ENCODE results near the gene ORC3.
"Not testable (repeated sequence)": the region's sequence is repeated elsewhere in the genome, so short reads cannot be mapped to it uniquely, and the experiment has no call there.

The ORC3 gene

DNA sequence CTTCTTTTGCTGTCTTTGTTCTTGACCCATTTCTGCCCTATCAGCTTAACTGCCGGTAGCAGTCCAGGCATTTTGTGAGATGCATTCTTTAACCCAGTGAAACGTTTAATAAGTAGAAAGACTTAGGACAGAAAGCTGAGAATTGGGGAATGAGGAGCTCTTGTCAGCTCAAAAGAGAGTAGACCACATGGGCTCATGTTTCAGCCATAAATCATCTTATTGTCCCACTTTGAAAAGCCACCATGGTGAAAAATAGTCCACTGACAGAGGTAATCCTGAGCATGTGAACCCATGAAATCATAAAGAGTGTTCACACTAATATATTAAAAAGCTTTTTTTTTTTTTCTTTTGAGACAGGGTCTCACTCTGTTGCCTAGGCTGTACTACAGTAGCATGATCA is 16.3 kb downstream of the ORC3 start:
- DNase-seq = no peak

DNA sequence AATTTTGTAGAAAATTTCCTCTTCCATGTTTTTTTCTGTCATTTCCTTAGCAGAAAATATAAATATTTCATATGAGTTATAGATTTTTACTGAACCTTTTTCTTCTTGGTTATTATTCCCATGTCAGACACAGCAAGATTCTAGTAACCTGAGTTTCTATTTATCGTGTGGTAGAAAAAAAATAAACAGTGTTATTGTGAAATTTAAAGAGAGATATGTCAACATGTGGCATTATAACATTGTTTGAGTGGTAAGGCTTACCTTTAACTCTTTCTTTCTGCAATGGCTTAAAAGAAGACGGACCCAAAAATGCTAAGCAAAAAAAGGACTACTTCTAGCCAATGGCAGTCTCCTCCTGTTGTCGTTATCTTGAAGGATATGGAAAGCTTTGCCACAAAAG is 18.9 kb downstream of the ORC3 start:
- no peak for DNase-seq

DNA sequence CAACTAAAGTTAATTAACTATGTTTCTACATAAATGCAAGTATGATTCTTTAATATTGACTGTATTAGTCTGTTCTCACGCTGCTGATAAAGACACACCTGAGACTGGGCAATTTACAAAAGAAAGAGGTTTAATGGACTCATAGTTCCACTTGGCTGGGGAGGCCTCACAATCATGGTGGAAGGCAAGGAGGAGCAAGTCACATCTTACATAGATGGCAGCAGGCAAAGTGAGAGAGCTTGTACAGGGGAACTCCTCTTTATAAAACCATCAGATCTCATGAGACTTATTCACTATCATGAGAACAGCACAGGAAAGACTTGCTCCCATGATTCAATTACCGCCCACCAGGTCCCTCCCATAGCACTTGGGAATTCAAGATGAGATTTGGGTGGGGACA is 23.1 kb downstream of the ORC3 start:
- not testable (repeated sequence) for DNase-seq

DNA sequence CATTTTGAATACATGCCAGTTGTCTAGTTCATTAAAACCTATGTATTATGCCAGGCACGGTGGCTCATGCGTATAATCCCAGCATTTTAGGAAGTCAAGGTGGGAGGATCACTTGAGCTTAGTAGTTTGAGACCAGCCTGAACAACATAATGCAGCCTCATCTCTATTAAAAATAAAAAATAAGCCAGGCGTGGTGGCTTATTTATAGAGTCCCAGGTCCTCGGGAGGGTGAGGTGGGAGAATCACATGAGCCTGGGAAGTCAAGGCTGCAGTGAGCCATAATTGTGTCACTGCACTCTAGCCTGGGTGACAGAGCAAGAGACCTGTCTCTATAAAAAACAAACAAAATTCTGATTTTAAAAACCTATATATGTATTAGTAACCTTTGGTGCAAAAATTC is 27.5 kb downstream of the ORC3 start:
- DNase-seq = no peak

DNA sequence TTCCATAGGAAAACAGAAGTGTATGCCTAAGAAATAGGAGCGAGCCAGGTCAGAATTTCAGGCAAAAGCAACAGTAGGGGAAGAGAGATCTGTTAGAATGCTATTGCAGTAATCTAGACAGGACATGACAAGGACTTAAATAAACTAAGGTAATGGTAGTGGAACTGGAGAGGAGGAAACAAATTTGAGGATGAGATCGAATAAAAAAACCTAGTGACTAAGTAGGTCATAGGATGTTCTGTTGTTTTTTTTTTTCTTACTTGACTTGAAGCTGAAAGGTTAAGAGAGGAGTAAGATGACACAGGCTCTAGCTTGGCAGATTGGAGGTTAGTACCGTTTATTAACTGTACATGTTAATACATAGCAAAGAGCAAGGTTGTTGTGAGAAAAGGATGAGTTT is 28.6 kb downstream of the ORC3 start:
- DNase-seq = no peak

DNA sequence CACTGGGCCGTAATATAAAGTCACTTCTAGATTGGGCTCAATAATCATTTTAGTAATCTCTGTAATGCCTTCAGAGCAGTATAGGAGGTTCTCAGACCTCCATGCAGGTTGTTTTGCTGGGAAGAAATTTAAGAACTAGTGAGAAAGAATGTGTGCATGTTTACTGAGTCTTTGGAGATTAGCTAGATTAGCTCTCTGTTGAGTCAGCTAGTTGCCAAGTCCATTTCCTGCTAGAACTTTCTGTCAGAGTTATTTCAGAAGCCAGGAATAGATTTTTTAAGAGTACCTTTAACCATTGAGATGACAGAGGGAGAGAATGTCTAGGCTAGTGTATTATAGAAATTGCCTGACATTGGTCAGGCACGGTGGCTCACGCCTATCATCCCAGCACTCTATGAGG is 33.3 kb downstream of the ORC3 start:
- DNase-seq = no peak

DNA sequence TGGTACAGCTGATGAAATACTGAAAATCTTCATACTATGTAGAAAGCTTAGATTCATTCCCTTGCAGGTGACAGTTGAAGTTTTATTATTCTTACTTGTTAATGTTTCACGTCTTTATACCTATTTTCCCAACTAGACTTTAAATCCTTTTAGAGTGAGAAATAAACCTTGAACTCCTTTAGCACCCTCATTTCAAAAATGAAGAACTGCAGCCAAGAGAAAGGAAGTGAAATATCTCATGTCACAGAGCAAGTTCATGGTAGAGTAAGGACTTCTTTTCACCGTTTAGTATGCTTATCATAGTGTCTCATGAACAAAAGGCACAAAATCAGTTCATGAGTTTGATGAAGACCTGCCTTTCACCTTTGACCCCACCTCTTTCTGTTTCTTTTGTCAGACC is 38.5 kb downstream of the ORC3 start:
- DNase-seq = no peak

DNA sequence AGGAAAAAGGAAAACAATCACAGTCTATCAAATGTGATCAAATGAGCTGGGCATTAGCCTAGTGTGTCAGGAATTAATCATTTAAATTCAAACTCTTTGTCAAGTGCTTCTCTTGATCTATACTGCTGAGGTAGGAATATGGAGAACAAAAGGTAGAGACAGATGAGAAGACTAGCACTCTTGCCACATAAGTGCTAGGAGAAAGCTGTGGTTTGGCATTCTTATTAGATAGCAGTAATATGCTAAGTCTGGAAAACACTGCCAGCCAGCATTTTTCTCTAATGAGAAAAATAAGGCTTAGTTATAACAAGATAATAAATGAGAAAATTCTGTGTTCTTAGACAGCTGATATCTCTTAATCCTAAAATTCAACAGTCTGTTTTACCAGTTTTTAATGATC is 38.9 kb downstream of the ORC3 start:
- DNase-seq = no peak

DNA sequence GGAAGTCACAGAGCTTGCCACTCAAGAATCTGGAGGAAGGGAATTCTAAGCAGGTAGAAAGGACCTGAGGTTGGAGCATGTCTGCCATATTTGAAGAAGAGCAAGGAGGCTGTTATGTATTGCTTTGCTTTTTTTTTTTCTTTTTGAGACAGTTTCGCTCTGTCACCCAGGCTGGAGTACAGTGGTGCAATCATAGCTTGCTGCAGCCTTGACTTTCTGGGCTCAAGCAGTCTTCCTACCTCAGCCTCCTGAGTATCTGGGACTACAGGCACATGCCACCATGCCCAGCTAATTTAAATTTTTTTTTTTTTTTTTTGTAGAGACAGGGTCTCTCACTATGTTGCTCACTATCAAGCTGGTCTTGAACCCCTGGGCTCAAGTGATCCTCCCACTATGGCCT is 40.8 kb downstream of the ORC3 start:
- DNase-seq = no peak

DNA sequence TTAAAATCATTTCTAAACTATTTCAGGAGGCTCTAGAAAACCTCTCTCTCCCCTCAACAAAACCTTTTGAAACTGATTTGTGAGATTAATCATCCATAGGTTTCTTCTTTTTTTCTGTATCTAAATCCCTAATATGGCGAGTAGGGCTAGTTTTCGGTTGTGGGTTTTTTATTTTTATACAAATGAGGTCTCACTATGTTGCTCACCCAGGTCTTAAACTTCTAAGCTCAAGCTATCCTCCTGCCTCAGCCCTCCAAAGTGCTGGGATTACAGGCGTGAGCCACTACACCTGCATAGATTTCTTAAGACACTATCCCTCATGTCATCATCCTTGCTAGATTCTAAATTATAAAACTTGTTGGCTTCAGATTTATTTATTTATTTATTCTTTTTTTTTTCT is 43.9 kb downstream of the ORC3 start:
- DNase-seq = no peak

DNA sequence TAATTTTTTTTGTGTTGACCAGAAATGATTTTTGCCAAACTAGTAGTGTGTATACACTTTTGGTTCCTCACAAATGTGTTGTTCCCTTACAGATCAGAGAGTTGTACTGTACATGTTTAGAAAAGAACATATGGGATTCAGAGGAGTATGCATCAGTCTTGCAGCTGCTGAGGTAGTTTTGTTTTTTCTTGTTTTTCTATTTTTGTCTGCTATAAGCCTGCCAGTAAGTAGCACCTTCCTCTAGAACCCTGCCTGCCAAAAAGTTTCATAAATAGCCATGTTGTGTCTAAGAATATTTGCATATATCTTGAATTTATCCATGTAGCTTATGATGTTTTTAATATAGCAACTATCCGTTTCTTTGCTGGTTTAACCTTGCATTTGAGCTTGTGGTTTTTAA is 46.4 kb downstream of the ORC3 start:
- DNase-seq = no peak

DNA sequence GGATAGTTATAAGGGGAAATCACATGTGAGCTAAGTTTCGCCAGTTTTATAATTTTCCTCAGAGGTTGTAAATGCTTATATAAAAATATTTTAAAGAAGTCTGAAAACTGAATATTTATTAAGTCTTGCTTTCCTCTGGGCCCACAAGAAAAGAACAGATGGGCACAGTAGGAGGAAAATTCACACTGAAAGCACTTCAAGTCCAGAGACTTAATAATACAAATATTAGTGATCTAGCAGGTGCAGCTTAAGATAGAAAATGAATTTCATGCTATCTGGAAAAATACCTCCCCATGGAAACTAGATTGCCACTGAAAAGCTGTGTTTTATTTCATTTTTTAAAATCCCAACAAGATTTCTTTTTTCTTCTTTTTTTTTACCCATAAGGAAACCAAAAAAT is 47.2 kb downstream of the ORC3 start:
- DNase-seq = no peak

DNA sequence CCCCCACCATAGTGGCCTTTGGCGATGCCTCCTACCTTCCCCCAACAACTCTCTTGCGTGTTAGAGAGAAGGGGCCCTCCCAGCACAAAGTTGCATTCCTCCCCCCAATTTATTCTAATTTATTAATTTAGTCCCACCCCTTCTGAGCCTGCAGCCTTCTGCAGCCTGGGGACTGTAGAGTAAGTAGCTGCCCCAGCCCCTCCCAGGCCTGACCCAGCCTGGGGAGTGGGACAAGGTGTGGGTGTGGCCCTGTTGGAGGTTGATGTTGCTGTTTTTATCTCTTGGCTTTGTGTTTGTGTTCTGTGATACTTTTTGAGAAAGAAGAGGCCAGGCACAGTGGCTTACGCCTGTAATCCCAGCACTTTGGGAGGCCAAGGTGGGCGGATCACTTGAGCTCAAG is 49.4 kb downstream of the ORC3 start:
- DNase-seq = no peak

DNA sequence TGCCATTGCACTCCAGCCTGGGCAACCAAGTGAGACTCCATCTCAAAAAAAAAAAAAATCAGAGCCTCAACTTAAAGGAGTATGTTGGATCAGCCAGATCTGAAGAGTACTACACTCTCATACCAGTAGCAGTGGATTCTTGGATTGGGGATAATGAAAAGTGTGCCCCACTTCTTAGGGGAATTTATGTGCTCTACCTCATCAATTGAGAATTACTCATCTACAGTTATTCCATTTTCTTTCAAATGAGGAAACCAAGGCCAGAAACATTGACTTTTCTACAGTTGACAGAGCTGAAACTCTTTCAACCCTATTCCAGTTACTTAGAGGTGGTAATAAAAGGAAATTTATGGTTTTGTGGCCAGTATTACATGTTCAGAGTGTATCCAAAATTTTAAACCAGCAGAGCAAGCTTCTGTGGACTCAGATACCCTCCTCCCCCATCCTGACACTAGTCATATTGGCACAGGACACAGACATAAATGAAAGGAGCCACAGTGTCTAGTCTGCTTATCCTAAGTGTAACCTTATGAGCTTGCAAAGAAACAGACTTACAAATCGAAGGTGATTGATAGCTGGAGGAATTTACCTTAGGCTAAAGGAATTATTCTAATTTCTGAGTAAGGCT is 51.2 kb downstream of the ORC3 start:
- no peak for DNase-seq

DNA sequence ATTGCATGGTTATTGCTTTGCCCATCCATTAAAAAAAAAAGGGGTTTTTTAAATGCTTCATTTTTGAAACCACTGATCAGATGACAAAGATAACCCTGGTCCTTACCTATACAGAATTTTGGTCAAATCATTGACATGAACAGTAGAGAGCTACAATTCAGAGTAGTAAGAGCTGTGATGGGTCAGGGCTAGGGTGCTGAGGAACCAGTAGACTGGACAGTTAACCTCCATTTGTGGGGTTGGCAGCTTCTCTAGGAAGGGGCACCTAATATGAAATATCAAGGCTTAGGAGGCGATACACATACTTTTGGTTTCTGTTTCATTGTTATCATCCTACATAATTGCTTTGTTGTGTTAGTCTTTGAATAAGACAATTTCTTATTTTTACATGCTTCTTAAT is 55.1 kb downstream of the ORC3 start:
- no peak for DNase-seq

DNA sequence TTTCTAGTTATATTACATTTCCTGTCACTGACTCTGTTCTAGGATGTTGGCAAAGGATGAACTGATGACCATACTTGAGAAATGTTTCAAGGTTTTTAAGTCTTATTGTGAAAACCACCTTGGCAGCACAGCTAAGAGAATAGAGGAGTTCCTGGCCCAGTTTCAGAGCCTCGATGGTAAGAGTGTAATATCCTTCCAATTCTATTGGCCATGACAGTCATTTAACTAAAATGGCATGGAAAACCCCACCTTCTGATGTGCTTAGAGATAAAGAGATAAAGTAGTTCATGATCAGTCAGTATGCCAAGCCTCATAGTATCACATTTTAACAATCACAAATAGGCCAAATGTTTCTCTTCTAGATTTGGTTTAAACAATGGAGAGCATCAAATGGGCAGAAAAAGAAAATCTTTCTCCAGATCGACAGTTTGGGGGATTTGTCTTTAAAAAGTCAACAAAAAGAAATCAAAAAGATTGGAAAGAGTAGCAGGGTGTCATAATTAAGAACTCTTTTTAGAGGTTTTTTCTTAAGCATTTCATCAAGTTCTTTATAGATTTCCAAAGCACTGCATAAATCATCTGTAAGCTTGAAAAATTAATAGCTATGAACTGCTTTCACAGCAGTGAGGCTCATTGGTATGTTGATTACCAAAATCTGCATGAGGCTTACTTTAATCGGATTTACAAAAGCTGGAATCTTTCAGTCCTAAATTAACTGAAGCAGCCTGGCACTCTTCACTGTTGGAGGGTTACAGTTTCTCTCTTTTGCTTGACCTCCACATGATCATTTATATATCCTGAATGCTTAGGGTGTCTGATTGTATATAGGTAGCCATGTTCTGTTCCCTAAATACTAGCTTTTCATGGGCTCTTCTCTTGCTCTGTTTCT is 63.4 kb downstream of the ORC3 start:
- no peak for DNase-seq

DNA sequence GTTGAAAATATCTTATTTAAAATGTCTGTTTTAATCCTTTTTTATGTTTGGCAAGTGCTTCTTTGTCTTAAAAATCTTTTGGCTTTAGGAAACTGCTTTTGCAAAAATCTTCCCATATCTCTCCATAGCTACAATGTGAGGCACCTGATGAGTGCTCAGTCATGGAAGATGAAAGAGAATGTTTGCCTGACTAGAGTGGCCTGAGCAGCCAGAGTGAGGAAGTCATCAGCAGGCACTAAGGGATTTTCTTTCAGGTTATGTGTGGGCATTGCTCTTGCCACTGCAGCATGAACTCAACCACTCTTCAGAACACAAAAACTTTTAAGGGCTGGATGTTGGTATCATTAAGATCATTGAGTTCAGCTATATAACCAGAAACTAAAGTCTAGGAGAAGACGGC is 64.2 kb downstream of the ORC3 start:
- DNase-seq = no peak

DNA sequence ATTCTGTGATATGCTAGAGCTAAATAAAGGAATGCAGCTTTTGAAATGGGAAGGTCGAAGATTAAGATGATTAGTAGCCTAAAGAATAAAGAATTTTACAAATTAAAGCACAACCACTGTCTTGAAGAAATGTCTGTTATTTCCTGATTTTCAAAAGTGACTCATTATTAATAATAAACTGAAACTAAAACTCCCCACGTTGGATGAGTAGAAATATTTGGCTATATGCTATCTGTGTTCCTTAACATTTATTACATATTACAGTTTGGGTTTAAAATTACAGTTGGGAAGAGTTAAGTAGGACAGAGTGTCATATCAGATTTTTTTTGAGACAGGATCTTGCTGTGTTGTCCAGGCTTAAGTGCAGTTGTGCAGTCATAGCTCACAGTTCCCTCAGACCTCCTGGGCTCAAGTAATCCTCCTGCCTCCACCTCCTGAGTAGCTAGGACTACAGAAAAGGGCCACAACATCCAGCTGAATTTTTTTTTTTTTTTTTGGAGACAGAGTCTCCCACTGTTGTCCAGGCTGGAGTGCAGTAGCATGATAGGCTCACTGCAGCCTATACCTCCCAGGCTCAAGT is 65.0 kb downstream of the ORC3 start:
- no peak for DNase-seq

DNA sequence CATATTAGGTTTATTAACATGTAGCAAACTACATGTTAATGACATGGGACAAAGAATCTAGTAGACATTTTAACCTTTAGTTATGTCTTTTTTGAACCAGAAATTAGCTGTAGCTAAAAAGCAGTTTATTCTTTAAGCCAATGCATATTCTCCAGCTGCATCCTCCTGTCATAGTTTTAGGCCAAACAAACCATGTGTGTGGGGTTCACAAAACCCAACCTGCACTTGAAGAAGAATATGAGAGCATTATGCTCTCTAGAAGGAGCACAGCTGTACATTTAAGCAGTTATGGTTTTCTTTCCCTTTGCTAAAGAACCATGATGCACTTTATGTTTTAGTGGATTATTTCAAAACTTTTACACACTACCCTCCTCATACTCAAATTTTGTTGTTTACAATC is 65.9 kb downstream of the ORC3 start:
- no peak for DNase-seq

DNA sequence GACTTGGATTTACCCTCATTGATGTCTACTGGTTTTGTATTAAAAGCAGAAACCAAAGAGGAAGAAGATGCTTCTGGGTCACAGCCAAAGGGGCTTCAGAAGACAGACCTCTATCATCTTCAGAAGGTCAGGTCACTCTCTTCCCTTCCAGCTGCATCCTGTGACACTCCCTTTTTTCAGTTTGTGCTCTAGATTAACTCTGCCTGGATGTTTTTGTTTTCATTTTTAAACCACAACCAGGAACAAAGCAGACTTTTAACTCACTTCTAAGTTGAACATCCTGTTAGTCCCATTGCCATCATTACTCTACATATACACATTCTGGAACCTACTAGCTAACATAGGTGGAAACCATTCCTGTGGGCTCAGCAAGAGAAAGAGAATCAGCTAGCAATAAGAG is 66.9 kb downstream of the ORC3 start:
- no peak for DNase-seq

DNA sequence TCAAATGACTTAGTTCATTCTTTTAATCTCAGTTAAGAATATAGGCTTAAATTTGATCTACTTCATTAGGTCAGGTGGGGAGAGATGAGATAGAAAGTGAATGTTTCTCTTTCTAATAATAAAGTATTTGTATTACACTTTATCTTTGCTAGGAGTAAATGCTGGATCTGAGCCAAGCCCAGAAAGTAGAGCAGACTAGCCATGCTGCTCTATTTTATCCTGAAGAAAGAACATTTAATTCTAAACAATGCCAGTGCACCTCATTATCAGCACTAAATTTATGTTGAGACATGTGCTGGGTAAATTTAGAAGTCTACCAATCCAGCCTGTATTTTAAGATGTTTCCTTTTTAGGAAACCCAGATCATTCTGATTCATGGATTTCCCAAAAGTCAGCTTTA is 68.6 kb downstream of the ORC3 start:
- no peak for DNase-seq

DNA sequence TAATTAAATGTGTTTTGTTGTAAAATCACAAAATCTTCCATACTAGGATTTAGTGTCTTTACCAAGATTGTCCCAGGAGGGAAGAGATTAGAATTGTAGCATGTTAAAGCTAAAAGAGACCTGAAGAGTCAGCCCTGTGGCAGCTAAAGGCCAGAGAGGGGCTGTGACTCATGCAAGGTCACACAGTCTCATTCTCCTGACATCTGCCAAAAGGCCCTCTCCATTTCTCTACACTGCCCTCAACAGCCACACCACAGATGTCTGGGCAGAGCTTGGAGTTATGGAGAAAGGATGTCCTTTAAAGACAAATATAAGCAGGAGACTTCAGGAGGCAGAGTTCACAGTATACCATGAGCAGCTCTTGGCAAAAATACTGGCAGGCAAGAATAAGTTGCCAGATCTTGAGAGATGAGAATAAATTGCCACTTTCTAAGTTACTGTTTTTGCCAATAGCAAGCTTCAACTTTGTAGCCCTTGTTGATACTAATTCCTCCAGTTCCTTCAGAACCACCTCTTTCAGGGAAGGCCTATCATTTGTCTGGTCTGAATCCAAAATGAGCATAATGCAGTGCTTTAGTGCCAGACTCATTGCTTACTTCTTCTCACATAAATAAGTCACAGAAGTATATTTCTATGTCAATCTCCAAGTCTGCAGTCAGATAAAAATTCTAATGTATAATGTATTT is 70.4 kb downstream of the ORC3 start:
- DNase-seq = no peak

DNA sequence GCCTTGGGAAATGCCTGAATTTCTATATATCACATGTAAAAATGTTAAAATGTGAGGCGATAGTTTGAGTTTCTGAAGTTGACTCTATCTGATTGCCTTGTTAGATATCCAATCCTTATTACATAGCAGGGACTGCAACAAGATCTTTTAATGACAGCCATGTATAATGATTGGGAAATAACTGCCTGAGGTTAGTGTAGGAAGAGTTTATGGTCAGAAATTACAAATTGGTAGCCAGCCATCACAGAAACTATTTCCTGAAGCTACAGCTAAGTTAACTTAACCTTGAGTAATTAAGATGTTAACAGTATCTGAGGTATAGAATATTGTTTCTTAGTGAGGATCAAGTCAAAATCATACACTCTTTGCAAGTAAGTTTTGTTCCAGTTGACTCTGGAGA is 71.1 kb downstream of the ORC3 start:
- DNase-seq = no peak

DNA sequence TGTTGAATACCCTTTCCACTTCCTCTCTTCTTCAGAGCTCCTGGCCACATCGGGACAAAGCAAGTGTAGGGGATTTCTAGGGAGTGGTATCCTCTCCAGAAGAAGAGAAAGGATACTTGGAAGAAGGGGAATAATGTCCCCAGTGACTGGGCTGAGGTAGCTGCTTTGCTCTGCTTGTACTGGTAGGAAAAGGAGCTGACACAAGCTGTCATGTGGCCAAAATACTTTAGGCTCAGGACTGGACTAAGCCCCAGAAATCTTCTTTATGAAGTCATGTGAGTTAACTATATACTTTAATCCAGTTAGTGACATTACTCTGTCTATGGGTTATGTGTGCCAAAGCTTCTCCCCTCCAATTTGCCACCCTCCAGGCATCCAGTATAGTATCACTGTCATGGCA is 71.6 kb downstream of the ORC3 start:
- no peak for DNase-seq
